Smooth muscle cell of bladder (primary cell): Measurements from ENCODE around the gene SNPH. TPM values are rescaled to one million over a fixed set of nuclear protein-coding genes. Genes with fewer than 3 reads are reported as not detected.

Experiments used
- total RNA-seq: library from RNA; depleted of rRNA; stranded (reverse); fragments of >200 nt; gene quantifications from 2 replicates; pipeline ENCODE4 v1.2.3, GENCODE V29; 2014

The SNPH gene
- total RNA-seq: 10.4 and 11.8 TPM in 2 replicates

GRCh38 chr20:1266167-1266973, at the start of gene SNPH:
SNPH (plus strand) TSS chr20:1266294; CDS start chr20:1296240, 29,946 bp downstream.

GRCh38 chr20:1225783-1226654, 40.1 kb upstream of the SNPH start, which contains the start of gene RAD21L1:
RAD21L1 (plus strand) TSS chr20:1226044; CDS start chr20:1228454, 2,410 bp downstream.

GRCh38 chr20:1328680-1329330, 62.7 kb downstream of the SNPH start, which contains the start of gene SDCBP2:
SDCBP2 (minus strand) TSS chr20:1329139; CDS start chr20:1320416, 8,723 bp downstream.

Other genes with a start within 250 kb of the SNPH start
- 14.8 and 19.3 TPM in 2 replicates for gene PSMF1, start 147.7 kb upstream of the SNPH start, total RNA-seq
- gene TMEM74B, start 81.3 kb upstream of the SNPH start, total RNA-seq: 0.46 TPM in 1 of 2 replicates, not detected in the other
- gene C20orf202, start 62.8 kb upstream of the SNPH start, total RNA-seq: not detected in 2 replicates
- gene RAD21L1, start 40.2 kb upstream of the SNPH start, total RNA-seq: 0.14 and 0.18 TPM in 2 replicates
- gene SDCBP2, start 62.8 kb downstream of the SNPH start, total RNA-seq: 1.3 and 1.4 TPM in 2 replicates
- gene FKBP1A, start 126.8 kb downstream of the SNPH start, total RNA-seq: 93.2 and 97.1 TPM in 2 replicates
- gene NSFL1C, start 200.6 kb downstream of the SNPH start, total RNA-seq: 16.1 and 23.9 TPM in 2 replicates
- not detected in 2 replicates for gene SIRPB2, start 225.1 kb downstream of the SNPH start, total RNA-seq